Activated CD4-positive, alpha-beta T cell treated with anti-CD3 and anti-CD28 coated beads, Interleukin-2, amount 10 ng/mL, durations not matched to agents 24 days and 14 days (primary cell): ENCODE results near the gene TMTC4. TPM values are rescaled to one million over a fixed set of nuclear protein-coding genes. Genes with fewer than 3 reads are reported as not detected.

ENCODE experiments used
- DNase-seq: peaks from one replicate; pipeline ENCODE4 v3.0.0; 2022
- H3K27ac Mint-ChIP-seq: one replicate; pipeline ENCODE4 v1.8.0; 2022; ENCODE audit warnings: mild to moderate bottlenecking, mixed read lengths
- H3K27me3 Mint-ChIP-seq: one replicate; pipeline ENCODE4 v1.8.0; 2022; ENCODE audit warnings: mixed read lengths
- H3K36me3 Mint-ChIP-seq: one replicate; pipeline ENCODE4 v1.8.0; 2022; ENCODE audit warnings: low read depth, mild to moderate bottlenecking, mixed read lengths
- H3K4me1 Mint-ChIP-seq: one replicate; pipeline ENCODE4 v1.8.0; 2021; ENCODE audit warnings: mixed read lengths
- H3K4me3 Mint-ChIP-seq: one replicate; pipeline ENCODE4 v1.8.0; 2022; ENCODE audit warnings: mild to moderate bottlenecking, moderate library complexity, mixed read lengths
- H3K9me3 Mint-ChIP-seq: one replicate; pipeline ENCODE4 v1.8.0; 2021; ENCODE audit warnings: mixed read lengths
- intact Hi-C: fragments of 100-400 bp; cut with micrococcal nuclease; formaldehyde crosslinking; loops from one replicate; pipeline ENCODE4 v1.15.1; 2023
- total RNA-seq: library from RNA; stranded (reverse); gene quantifications from 2 replicates; pipeline ENCODE4 v1.2.3, GENCODE V29; 2022

The TMTC4 gene
- total RNA-seq, 1 donor from 2014 or later, result 25.3 TPM

GRCh38 chr13:100659578-100659977, 15.0 kb downstream of the TMTC4 start:
- intact Hi-C loops, result no loop called here
- no peak for DNase-seq
- Mint-ChIP-seq H3K27me3 (no peaks in the 10 kb centered on the region), H3K27ac (no peak overlapping the region), H3K36me3 (peaks cover 55% of the 10 kb centered on the region), H3K9me3 (no peaks in the 10 kb centered on the region), H3K4me3 (no peak overlapping the region), H3K4me1 (peaks cover 20% of the 10 kb centered on the region)

GRCh38 chr13:100658363-100658762, 16.2 kb downstream of the TMTC4 start:
- H3K36me3 Mint-ChIP-seq, result peaks cover 49% of the 10 kb centered on the region
- no peaks in the 10 kb centered on the region for H3K27me3 Mint-ChIP-seq
- H3K27ac Mint-ChIP-seq, result peak overlapping the region; percentile 62
- H3K4me3 Mint-ChIP-seq, result peak overlapping the region; percentile 20
- H3K4me1 Mint-ChIP-seq, result peaks cover 20% of the 10 kb centered on the region
- H3K9me3 Mint-ChIP-seq, result no peaks in the 10 kb centered on the region
- intact Hi-C loops, result no loop called here
- peak; percentile 65 for DNase-seq

- peaks cover 20% of the 10 kb centered on the region for H3K4me1 Mint-ChIP-seq
- peaks cover 49% of the 10 kb centered on the region for H3K36me3 Mint-ChIP-seq
- peak overlapping the region; percentile 20 for H3K4me3 Mint-ChIP-seq
- H3K27ac Mint-ChIP-seq, result peak overlapping the region; percentile 62
- H3K9me3 Mint-ChIP-seq, result no peaks in the 10 kb centered on the region
- intact Hi-C loops, result no loop called here
- DNase-seq, result no peak
- H3K27me3 Mint-ChIP-seq, result no peaks in the 10 kb centered on the region
These were observed 16.7 kb downstream of the TMTC4 start for GRCh38 chr13:100657881-100658315.

GRCh38 chr13:100652510-100652909, 22.1 kb downstream of the TMTC4 start:
- H3K9me3 Mint-ChIP-seq, result no peaks in the 10 kb centered on the region
- DNase-seq, result no peak
- H3K27ac Mint-ChIP-seq, result no peak overlapping the region
- H3K36me3 Mint-ChIP-seq, result peaks cover 34% of the 10 kb centered on the region
- no peaks in the 10 kb centered on the region for H3K27me3 Mint-ChIP-seq
- intact Hi-C loops, result no loop called here
- no peak overlapping the region for H3K4me3 Mint-ChIP-seq
- H3K4me1 Mint-ChIP-seq, result no peaks in the 10 kb centered on the region

GRCh38 chr13:100650326-100650725, 24.3 kb downstream of the TMTC4 start:
- no peak overlapping the region for H3K4me3 Mint-ChIP-seq
- intact Hi-C loops, result no loop called here
- H3K27me3 Mint-ChIP-seq, result no peaks in the 10 kb centered on the region
- H3K9me3 Mint-ChIP-seq, result no peaks in the 10 kb centered on the region
- H3K4me1 Mint-ChIP-seq, result no peaks in the 10 kb centered on the region
- DNase-seq, result no peak
- H3K36me3 Mint-ChIP-seq, result peaks cover 23% of the 10 kb centered on the region
- no peak overlapping the region for H3K27ac Mint-ChIP-seq

GRCh38 chr13:100648354-100648753, 26.2 kb downstream of the TMTC4 start:
- Mint-ChIP-seq H3K4me1 (no peaks in the 10 kb centered on the region), H3K27me3 (no peaks in the 10 kb centered on the region), H3K27ac (no peak overlapping the region), H3K9me3 (no peaks in the 10 kb centered on the region), H3K36me3 (peaks cover 22% of the 10 kb centered on the region), H3K4me3 (no peak overlapping the region)
- no peak for DNase-seq
- intact Hi-C loops, result no loop called here

- no peak for DNase-seq
- intact Hi-C loops, result no loop called here
- Mint-ChIP-seq H3K9me3 (no peaks in the 10 kb centered on the region), H3K27me3 (no peaks in the 10 kb centered on the region), H3K27ac (no peak overlapping the region), H3K36me3 (peaks cover 20% of the 10 kb centered on the region), H3K4me3 (no peak overlapping the region), H3K4me1 (no peaks in the 10 kb centered on the region)
These were observed 27.7 kb downstream of the TMTC4 start for GRCh38 chr13:100646871-100647270.

GRCh38 chr13:100646030-100646673, 28.4 kb downstream of the TMTC4 start:
- intact Hi-C loops, result no loop called here
- Mint-ChIP-seq H3K36me3 (peaks cover 25% of the 10 kb centered on the region), H3K4me3 (no peak overlapping the region), H3K27ac (no peak overlapping the region), H3K4me1 (no peaks in the 10 kb centered on the region), H3K9me3 (no peaks in the 10 kb centered on the region), H3K27me3 (no peaks in the 10 kb centered on the region)
- no peak for DNase-seq

GRCh38 chr13:100645382-100645781, 29.2 kb downstream of the TMTC4 start:
- Mint-ChIP-seq H3K36me3 (peaks cover 26% of the 10 kb centered on the region), H3K4me1 (no peaks in the 10 kb centered on the region), H3K4me3 (no peak overlapping the region), H3K27me3 (no peaks in the 10 kb centered on the region), H3K27ac (no peak overlapping the region), H3K9me3 (no peaks in the 10 kb centered on the region)
- intact Hi-C loops, result no loop called here
- no peak for DNase-seq

- H3K27ac Mint-ChIP-seq, result no peak overlapping the region
- no peaks in the 10 kb centered on the region for H3K27me3 Mint-ChIP-seq
- no peak for DNase-seq
- H3K4me1 Mint-ChIP-seq, result no peaks in the 10 kb centered on the region
- H3K36me3 Mint-ChIP-seq, result peaks cover 28% of the 10 kb centered on the region
- no peaks in the 10 kb centered on the region for H3K9me3 Mint-ChIP-seq
- no peak overlapping the region for H3K4me3 Mint-ChIP-seq
- intact Hi-C loops, result no loop called here
These were observed 30.2 kb downstream of the TMTC4 start for GRCh38 chr13:100644371-100644770.

- Mint-ChIP-seq H3K4me1 (no peaks in the 10 kb centered on the region), H3K9me3 (no peaks in the 10 kb centered on the region), H3K36me3 (peaks cover 46% of the 10 kb centered on the region), H3K27ac (no peak overlapping the region), H3K27me3 (no peaks in the 10 kb centered on the region), H3K4me3 (no peak overlapping the region)
- intact Hi-C loops, result no loop called here
- no peak for DNase-seq
These were observed 36.8 kb downstream of the TMTC4 start for GRCh38 chr13:100637796-100638195.

GRCh38 chr13:100637380-100637779, 37.2 kb downstream of the TMTC4 start:
- Mint-ChIP-seq H3K36me3 (peaks cover 46% of the 10 kb centered on the region), H3K27me3 (no peaks in the 10 kb centered on the region), H3K9me3 (no peaks in the 10 kb centered on the region), H3K4me3 (no peak overlapping the region), H3K4me1 (no peaks in the 10 kb centered on the region), H3K27ac (no peak overlapping the region)
- intact Hi-C loops, result no loop called here
- no peak for DNase-seq

GRCh38 chr13:100636441-100636840, 38.2 kb downstream of the TMTC4 start:
- Mint-ChIP-seq H3K36me3 (peaks cover 43% of the 10 kb centered on the region), H3K9me3 (no peaks in the 10 kb centered on the region), H3K27ac (no peak overlapping the region), H3K4me1 (no peaks in the 10 kb centered on the region), H3K4me3 (no peak overlapping the region), H3K27me3 (no peaks in the 10 kb centered on the region)
- intact Hi-C loops, result no loop called here
- no peak for DNase-seq

- intact Hi-C loops, result no loop called here
- Mint-ChIP-seq H3K27me3 (no peaks in the 10 kb centered on the region), H3K4me3 (no peak overlapping the region), H3K36me3 (peaks cover 39% of the 10 kb centered on the region), H3K9me3 (no peaks in the 10 kb centered on the region), H3K27ac (no peak overlapping the region), H3K4me1 (no peaks in the 10 kb centered on the region)
- no peak for DNase-seq
These were observed 38.6 kb downstream of the TMTC4 start for GRCh38 chr13:100636004-100636403.

GRCh38 chr13:100634696-100635095, 39.9 kb downstream of the TMTC4 start:
- no peak for DNase-seq
- Mint-ChIP-seq H3K27ac (no peak overlapping the region), H3K4me3 (no peak overlapping the region), H3K4me1 (no peaks in the 10 kb centered on the region), H3K36me3 (peaks cover 45% of the 10 kb centered on the region), H3K9me3 (no peaks in the 10 kb centered on the region), H3K27me3 (no peaks in the 10 kb centered on the region)
- intact Hi-C loops, result no loop called here
